A172 (cell line): ENCODE results near the gene PTCD1. TPM values are rescaled to one million over a fixed set of nuclear protein-coding genes. Genes with fewer than 3 reads are reported as not detected.

ENCODE experiments used
- DNase-seq: peaks from one replicate; pipeline ENCODE4 v3.0.0-alpha.2; 2015; ENCODE audit warnings: low spot score
- total RNA-seq: library from RNA; depleted of rRNA; stranded (reverse); fragments of >200 nt; shearing (Covaris generic); gene quantifications from 2 replicates; pipeline ENCODE4 v1.2.3, GENCODE V29; 2014; rRNA removed

The PTCD1 gene
- total RNA-seq, 1 experiment from 2014 or later = 38.5 TPM

DNA sequence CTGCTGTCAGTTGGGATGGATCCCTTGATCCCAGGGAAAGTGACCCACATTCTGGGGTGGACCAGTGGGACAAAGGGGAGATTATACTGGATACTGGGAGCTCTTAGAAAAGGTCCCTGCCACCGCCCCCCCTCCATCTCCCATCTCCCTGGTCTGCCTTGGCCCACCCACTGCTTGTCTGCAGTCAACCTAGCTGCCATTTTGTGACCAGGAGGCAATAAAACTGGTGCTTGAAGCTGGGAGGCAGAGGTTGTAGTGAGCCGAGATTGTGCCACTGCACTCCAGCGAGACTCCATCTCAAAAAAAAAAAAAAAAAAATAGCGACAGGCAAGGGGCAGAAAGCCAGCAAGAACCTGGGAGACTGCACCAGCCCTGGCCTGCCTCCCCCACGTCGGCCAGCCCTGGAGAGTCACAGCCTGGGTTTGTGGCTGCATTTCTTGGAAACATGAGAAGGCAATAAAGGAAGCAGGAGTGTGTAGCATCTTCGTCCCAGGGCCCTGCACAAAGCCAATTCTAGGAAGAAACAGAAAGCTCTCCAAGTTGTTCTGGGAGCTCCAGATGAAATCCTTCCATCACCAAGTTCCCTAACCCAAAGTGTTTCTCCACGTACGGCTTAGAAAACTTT lies 68.7 kb downstream of the PTCD1 start:
- no peak for DNase-seq

DNA sequence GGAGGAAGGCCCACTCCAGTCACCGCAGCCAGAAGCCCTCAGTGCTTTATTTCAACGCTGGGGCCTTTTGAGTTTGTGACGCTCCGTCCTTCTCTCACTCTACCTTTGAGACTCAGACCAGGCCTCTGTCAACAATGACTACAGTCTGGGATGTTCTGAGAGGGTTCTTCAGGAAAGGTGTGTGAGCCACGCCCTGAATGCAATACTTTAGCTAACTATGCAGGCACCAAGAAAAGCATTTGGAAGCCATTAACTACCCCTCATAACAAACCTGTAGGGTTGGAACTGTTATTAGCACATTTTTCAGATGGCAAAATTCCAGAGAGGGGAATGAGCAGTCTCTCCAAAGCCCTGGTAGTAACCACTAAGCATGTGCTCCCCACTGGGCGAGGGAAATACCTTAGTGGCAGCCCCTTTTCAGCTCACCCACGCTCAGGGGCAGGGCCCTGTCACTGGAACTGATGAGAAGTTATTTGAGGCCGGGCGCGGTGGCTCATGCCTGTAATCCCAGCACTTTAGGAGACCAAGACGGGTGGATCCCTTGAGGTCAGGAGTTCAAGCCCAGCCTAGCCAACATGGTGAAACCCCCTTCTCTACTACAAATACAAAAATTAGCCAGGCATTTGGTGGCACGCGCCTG lies 69.7 kb downstream of the PTCD1 start:
- no peak for DNase-seq

Other genes starting within 250 kb of the PTCD1 start
- not detected in 2 replicates for gene KPNA7, start 230.7 kb downstream of the PTCD1 start, total RNA-seq
- gene MYH16, start 166.0 kb downstream of the PTCD1 start, total RNA-seq = 0.78 and 1.1 TPM in 2 replicates
- 326 and 351 TPM in 2 replicates for gene ARPC1A, start 112.9 kb downstream of the PTCD1 start, total RNA-seq
- 549 and 731 TPM in 2 replicates for gene ARPC1B, start 64.1 kb downstream of the PTCD1 start, total RNA-seq
- 236 and 279 TPM in 2 replicates for gene PDAP1, start 30.2 kb downstream of the PTCD1 start, total RNA-seq
- gene BUD31, start 29.8 kb downstream of the PTCD1 start, total RNA-seq = 180 and 228 TPM in 2 replicates
- 32.0 and 39.0 TPM in 2 replicates for gene CPSF4, start 145 bp upstream of the PTCD1 start, total RNA-seq
- 430 and 1,432 TPM in 2 replicates for gene ATP5MF, start 27.4 kb upstream of the PTCD1 start, total RNA-seq
- 9.6 and 19.0 TPM in 2 replicates for gene ZNF789, start 34.1 kb upstream of the PTCD1 start, total RNA-seq
- gene ZNF394, start 61.5 kb upstream of the PTCD1 start, total RNA-seq = 23.7 and 26.8 TPM in 2 replicates
- 16.2 and 17.9 TPM in 2 replicates for gene ZKSCAN5, start 65.9 kb upstream of the PTCD1 start, total RNA-seq
- 11.4 and 12.3 TPM in 2 replicates for gene FAM200A, start 113.3 kb upstream of the PTCD1 start, total RNA-seq
- 90.2 and 92.1 TPM in 2 replicates for gene ZNF655, start 119.8 kb upstream of the PTCD1 start, total RNA-seq
- gene TMEM225B, start 159.5 kb upstream of the PTCD1 start, total RNA-seq = not detected in 2 replicates
- 11.7 and 12.1 TPM in 2 replicates for gene ZSCAN25, start 178.1 kb upstream of the PTCD1 start, total RNA-seq
- 1.9 and 3.8 TPM in 2 replicates for gene CYP3A5, start 241.2 kb upstream of the PTCD1 start, total RNA-seq